Kidney capillary endothelial cell (primary cell): ENCODE results near the gene PIAS3.
"Not testable (repeated sequence)": the region's sequence is repeated elsewhere in the genome, so short reads cannot be mapped to it uniquely, and the experiment has no call there.

Experiments
- DNase-seq: peaks from one replicate; pipeline ENCODE4 v3.0.0-alpha.2; 2018; ENCODE audit warnings: low spot score

Gene PIAS3

DNA sequence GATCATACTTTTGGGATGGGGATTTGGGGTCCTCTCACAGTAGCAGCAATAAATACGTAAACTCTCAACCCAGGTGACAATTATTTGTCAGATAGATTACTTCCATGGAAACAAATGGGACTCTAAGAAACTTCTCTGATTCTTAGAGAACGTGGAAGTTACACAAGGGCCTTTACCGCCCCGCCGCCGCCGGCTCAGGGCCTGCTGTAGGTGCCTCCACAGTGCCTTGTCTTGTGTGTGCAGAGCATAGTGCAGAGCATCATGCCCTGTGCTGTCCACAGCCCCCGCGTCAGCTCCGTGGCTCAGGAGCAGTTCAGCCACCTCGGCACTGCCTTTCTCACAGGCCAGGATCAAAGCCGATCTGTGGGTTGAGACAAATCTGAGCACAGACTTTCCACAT, 15.8 kb upstream of the PIAS3 start:
- DNase-seq: no peak

GRCh38 chr1:145871994-145872924, 13.4 kb upstream of the PIAS3 start:
- no peak for DNase-seq

- DNase-seq: no peak
These were observed 9.4 kb upstream of the PIAS3 start for GRCh38 chr1:145868232-145868631.

- no peak for DNase-seq
These were observed 4.6 kb upstream of the PIAS3 start for GRCh38 chr1:145863282-145864018.

DNA sequence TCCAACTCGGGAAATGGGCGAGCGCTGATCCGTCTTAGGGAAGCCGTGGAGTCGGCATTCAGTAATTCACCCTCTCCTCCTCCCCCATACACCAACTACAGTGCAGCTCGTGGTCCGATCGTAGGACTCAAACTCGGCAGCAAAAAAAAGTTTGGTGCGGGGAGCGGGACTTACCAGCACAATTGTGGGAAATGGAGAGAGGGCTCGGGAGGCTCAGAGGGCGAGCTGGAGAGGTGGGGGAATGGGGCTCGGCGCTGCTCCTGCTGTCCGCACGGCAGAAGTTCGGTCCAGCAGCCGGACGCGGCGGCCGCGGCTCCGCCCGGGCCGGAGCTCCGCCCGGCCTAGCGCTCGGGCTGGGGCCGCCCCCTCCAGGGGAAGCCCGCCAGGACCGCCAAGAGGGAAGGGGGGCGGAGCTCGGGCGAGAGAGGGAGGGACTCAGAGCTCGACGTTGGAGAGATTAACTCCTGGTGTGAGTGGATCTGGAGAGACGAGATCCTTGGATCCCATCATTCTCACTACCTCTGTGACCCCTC, 676 bp upstream of the PIAS3 start:
- DNase-seq: peak; percentile 71

DNA sequence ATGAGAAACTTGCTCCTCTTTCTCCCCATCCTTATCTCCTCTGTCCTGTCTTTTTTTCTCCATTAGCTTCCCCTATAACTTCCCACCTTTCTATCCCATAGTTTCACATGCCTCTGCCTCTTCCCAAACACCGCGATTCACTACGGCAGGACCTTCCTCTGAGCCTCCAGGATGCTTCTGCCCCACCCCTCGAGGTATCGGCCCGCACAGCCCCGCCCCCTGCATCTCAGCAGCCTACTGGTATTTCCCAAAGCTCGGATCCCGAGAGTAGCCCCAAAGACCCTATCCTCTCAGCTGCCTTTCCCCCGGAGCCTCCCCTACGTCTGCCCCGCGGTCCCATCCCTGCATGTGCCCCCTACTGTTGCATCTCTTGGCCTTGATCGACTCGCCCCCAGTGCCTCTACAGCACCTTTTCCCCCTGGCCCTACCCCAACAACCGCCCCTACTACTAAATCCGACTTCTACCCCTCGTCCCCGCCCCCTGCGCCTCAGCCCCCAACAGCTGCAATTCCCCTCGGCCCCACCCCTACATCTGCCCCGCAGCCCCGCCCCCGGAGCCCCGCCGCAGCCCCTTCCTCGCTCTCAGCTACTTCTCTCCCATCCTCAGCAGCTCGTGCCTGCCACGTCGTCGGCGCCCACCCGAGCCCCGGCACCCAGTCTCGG, 512 bp downstream of the PIAS3 start:
- peak; percentile 16 for DNase-seq

DNA sequence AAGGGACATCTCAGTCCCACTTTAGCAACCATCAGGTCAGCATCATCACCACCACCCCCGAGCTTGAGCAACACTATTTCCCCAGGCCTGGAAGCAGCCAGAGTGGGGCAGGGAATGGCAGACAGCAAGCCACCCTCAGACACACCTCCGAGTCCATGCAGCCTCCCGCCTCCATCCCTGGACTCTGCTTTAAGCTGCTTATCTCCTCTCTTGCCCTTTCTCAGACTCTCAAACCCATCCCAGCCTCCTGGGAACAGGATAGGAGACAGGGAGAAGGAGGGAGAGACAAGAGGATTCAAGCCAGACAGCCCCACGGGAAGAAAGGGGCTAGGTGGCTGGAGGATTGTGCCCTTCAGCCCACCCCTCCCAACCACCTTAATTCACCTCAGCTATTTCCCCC, 1.7 kb downstream of the PIAS3 start:
- DNase-seq: no peak

DNA sequence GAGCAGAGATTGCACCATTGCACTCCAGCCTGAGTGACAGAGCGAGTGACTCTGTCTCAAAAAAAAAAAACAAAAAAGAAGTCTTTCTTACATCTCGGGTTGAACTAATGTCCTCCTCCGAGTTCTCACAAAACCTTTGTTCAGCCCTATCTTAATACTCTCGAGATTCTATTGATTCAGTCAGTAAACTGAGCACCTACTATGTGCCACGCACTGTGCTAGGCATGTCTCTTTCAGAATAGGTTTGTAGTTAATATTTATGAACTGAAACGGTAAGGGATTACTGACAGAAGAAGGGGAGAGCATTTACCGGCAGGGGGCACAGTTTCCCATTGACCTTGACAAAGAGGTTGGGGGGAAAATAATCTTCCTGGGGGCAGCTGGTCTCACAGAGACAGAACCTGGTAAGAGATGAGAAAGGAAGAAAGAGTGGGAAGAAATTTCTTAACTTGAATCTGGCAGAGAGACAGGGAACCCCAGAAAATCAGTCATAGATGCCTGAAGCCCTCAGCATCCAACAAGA, 3.4 kb downstream of the PIAS3 start:
- DNase-seq: no peak

DNA sequence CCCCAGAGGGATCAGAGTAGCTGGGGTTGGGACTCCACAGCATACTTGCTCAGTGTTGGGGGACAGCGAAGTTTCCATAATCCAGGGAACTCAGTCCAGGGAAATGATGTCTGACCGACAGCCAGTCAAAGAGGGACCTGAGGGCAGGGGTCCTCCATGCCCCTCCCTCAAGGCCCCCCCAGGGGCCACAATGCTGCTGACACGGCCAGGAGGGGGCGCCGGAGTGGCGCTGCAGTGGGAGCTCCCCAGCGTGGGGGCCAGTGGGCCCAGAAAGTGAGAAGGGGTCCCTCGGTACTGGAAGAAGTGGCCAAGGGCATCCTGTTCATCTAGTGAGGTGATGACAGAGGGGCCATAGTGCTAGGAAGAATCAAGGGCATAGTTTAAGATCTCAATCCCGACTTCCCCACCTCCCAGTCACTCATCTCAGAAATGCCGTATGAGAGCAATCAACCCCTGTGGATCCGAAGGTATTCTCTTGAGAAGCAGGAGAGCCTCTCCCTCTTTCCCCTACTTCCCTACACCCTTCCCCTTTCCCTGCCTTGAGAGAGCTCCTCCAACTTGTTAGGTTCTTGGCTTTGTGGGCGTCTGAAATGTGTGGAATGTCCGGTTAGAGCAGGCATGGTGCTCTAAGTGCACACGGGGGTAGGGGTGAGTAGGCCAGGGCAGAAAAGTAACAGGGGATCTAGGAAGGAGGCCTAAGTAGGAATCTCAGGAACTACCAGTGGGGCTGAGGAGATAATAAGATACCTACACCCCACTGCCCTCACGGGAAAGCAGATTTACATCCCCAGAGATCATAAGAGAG, 9.3 kb downstream of the PIAS3 start:
- DNase-seq: no peak

DNA sequence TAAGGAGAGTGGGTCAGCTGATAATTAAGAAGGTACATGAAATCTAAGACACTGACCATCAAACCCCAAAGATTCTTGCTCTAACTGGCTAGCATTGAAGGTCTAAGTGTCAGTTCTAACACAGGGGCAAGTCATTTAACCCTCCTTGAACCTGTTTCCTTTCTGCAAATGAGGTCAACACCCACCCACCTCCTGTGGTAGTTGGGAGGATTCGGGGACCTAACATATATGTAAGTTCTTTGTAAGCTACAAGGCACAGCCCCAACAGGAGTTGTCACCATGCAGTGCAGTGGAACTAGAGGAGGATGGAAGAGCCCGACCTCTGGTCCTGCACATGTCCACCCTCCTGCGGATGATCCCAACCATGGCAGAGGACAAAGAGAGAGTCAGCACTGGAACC, 11.1 kb downstream of the PIAS3 start:
- DNase-seq: no peak

DNA sequence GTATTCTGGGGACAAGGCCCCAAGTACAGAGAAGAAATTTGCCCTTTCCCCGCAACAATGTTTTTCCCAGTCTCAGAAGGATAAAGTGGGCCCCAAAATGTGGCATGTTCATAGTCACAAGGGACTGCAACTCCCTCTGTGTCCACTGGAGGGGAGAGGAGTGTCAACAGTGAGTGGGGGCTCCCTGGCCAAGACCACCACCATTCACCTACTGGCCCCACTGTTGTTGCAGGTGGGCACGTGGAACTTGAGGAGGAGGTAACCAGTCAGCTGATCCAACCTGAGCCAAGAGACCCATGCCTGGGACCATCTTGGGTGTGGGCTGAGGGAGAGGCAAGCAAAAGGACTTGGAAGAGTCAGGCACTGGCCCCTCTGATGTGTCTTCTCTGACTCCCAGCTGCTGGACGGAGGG, 12.7 kb downstream of the PIAS3 start:
- DNase-seq: peak; percentile 16

DNA sequence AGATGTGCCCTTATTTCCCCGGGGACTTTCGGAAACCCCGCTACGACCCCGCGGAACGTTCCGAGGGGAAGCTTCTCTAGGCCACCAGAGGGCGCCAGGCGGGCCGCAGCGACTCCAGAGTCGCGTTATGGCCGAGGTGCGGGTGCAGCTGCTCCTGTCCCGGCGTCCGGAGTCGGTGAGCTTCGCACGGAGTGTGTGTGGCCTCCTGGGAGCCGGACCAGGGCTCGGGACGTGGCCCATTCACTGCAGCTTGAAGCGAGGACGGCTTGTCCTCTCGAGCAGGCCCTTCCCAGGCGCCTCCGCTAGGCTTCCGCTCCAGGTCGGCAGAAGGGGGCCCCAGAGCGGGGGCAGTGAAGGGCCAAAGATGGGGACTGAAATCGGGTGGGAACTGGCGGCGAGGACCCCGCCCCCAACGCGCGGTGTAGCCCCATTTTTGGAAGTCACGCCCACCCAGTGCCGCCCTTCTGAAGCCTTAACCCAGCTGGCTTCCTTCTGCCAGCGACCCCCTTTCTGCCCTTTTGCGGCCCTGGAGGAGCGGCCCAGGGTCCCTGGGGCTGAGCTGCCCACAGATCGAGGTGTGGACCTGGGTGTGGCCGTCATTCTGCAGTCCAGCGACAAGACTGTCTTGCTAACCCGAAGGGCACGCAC, 13.2 kb downstream of the PIAS3 start, which contains the start of gene NUDT17:
NUDT17 (plus strand) TSS at position 117 of the 648 bp plus-strand sequence; CDS start at position 128, 11 bp downstream.
- peak; percentile 60 for DNase-seq

- DNase-seq: peak; percentile 21
These were observed 13.8 kb downstream of the PIAS3 start for GRCh38 chr1:145845144-145845513.

DNA sequence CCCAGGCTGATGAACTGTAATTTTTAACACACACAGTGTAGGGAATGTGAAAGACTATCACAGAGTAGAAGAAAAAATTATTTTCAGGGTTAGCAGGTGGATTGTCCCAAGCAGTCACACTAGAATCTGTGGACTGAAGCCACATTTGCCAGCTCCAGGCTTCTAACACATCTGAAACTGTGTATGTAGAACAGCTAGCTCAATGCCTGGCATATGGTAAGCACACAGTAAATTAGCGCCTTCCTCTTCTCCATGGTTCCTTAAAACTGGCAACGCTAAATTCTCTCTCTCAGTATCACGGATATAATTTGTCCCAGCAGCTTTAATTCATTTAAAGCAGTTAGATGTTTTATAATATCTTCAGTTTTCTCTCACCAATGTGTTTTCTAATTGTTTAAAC, 15.8 kb downstream of the PIAS3 start:
- no peak for DNase-seq

DNA sequence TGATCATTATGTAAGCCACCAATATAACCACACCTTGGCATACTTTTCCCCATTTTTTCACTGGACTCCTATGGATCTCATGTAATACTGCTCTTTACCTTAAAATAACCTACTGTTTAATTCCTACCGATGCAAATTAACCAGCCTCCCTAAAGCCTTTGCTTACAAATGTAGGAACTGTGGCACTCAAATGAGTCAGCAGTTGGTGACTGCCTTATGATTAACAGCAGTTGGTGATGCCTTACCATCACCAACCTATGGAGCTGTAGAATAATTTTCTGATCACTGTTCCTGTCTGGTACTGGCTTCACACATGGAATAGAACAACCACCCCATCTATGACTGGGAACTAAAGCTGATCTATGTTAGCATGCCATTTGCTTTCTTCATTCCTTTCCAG, 21.2 kb downstream of the PIAS3 start:
- DNase-seq: no peak

GRCh38 chr1:145830810-145831209, 28.1 kb downstream of the PIAS3 start:
- DNase-seq: not testable (repeated sequence)

DNA sequence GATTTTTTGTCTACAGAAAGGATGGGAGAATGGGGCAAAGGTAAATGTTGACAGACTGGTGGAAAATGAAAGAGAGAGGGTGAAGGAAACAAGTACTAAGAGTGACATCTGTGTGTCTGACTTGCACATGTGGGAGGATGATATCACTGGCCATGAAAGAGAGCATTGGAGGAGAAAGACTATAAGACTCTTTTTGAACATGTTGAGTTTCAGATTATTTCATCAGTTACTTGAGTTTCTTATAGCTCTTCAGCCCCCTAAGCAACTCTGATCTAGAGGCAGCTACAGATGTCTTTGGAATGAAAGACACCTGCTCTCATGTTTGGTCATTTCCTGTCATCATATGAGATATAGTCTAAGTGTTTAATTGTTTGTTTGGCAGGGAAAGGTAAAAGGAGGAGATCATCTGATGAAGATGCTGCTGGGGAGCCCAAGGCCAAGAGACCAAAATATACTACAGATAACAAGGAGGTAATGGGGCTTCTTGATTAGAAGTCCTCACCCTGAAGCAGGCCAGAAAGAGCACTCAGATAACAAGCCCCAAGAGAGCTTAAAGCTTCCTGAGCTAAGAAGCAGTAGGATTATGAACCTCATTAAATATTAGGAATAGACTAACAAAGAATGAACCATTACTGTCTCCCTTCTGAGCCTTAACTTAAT, 30.4 kb downstream of the PIAS3 start:
- DNase-seq: no peak

DNA sequence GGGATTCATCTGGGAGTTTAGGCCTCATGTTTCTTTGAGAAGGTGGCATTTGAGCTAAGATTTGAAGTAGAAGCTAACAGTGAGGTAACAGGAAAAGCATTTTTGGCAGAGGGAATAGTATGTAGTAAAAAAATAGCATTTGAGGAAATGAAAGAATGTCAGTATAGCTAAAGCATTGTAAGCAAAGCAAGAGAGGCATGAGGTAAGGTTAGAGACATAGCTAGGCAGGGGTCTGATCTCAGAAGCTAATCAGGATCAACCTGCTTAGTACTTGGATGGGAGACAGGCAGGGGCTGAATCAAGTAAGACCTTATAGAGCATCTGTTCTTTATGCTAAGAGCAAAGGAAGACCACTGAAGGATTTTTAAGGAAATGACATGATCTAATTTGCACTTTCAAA, 30.9 kb downstream of the PIAS3 start:
- no peak for DNase-seq

GRCh38 chr1:145826030-145826429, 32.9 kb downstream of the PIAS3 start:
- DNase-seq: peak; percentile 21

GRCh38 chr1:145824499-145824842, 34.4 kb downstream of the PIAS3 start:
- no peak for DNase-seq
